Suppressor macrophage treated with lipopolysaccharide for 4 hours (primary cell): Measurements from ENCODE around the gene C5orf24.
"Not testable (repeated sequence)": the region's sequence is repeated elsewhere in the genome, so short reads cannot be mapped to it uniquely, and the experiment has no call there.

Experiments used
- DNase-seq: peaks from one replicate; pipeline ENCODE4 v3.0.0-alpha.2; 2020

C5orf24 gene

DNA sequence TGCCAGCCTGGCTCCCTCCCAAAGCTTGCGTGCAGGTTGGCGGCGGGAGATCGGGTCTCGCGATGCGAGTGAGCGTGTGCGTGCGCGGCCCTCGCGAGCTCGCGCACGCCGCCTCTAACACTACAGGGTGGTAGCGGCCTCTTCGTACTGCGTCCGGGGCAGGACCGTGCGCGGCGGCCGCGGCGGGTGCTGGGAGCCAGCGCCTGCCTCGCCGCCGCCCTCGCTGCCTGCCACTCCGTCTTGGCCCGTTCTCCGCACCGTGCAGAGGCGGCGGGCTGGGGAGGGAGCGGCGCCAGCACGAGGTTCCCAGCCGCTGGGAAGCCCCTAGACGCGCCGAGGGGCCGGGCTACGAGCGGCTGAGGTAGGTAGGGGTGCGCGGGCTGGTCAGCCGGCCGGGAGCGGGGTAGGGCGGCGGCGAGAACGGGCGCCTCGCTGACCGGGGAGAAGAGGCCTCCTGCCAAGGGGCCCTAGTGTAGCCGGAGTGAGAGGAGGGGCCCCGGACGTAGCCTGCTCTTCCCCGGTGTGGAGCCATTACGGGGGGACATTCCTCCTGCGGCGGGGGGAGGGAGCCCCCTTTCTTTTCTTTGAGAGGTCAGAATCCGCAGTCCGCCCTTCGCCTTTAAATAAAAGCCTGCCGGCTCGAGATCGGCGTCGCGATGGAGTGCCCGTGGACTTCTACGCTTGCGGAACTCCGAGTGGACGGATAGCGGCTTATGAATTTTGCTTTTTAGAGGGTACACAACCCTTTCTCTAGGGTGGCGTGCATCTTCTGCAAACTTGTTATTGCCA is at the start of gene C5orf24:
Gene C5orf24 (plus strand): TSS at position 117 of the 789 bp plus-strand sequence. CDS start 8,933 bp downstream, outside the sequence.
- DNase-seq = peak; percentile 97

DNA sequence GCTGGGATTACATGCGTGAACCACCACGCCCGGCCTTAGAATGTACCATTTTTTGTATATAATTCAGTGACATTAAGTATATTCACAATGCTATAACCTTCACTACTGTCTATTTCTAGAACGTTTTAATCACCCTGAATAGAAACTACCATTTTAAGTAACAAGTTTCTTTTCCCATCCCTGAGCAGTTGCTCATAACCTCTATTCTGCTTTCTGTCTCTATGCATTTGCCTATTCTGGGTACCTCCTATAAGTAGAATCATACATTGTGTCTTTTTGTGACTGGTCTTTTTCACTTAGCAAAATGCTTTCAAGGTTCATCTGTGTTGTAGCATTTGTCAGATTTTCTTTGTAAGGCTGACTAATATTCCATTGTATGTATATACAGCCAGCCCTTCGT is 47.3 kb upstream of the C5orf24 start:
- no peak for DNase-seq

DNA sequence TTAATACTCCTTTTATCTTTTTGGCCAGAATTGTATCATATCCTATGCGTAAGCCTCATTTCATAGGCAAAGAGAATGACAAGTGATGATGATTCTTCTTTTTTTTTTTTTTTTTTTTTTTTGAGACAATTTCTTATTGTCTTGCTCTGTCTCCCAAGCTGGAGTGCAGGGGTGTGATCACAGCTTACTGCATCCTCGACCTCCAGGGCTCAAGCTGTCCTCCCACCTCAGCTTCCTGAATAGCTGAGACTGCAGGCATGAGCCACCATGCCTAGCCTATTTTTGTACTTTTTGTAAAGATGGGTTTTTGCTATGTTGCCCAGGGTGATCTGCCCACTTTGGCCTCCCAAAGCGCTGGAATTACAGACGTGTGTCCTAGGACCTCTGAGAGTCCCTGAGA is 41.9 kb upstream of the C5orf24 start:
- no peak for DNase-seq

DNA sequence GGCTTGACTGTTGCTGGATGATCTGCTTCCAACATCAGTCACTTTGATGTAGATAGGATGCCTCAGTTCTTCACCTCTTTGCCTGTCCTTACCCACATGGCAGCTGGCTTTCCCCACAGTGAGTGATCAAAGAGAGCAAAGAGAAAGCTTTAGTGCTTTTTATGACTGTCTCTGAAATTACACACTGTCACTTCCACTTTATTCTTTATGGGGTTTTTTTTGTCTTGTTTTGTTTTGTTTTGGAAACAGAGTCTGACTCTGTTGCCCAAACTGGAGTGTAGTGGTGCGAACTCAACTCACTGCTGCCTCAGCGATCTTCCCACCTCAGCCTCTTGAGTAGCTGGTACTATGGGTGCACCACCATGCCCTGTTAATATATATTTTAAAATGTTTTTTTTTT is 32.4 kb upstream of the C5orf24 start:
- peak; percentile 20 for DNase-seq

DNA sequence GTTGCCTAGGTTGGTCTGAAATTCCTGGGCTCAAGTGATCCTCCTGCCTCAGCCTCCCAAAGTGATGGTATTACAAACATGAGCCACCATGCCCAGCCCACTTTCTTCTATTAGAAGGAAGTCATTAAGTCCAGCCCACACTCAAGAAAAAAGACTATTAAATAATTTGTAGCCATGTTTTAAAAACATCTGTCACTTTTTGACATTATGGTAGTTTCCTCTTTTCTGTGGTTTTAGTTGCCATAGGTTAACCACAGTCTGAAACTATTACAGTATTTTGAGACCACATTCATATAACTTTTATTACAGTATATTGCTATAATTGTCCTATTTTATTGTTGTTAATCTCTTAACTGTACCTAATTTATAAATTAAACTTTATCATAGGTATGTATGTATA is 31.9 kb upstream of the C5orf24 start:
- DNase-seq = peak; percentile 29

DNA sequence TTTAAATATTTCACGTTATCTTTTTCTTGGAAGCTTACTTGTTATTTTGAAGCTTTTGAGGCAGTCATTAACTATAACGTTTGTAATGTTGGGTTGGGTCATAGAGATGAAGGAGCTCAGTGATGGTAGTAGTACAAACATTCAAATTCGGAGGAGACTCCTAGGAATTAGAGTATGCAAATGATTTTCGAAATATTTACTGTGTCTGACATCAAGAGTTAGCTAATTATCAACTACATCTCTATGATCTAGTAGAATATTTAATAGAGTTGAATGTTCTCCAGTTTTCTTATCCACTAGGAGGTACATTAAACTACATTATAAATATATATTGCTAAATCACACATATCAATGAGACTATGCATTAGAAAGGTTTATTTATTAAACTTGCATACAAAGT is 28.8 kb upstream of the C5orf24 start:
- no peak for DNase-seq

DNA sequence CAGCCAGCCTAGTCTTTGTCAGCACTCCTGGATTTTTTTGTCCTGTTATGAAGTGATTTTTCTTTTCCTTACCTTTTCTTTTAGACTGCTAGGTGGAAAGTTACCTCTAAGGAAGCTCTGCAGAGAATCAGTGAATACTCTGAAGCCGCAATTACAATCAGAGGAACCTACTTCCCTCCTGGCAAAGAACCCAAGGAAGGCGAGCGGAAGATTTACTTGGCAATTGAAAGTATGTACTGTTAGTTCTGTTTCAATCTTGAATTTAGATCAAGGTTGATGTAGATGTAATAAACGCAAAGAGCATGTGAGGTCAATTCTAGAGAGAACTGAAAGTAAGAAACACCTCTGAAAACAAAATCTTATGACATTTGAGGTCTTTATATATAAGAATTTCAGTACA is 27.0 kb upstream of the C5orf24 start:
- DNase-seq = no peak

DNA sequence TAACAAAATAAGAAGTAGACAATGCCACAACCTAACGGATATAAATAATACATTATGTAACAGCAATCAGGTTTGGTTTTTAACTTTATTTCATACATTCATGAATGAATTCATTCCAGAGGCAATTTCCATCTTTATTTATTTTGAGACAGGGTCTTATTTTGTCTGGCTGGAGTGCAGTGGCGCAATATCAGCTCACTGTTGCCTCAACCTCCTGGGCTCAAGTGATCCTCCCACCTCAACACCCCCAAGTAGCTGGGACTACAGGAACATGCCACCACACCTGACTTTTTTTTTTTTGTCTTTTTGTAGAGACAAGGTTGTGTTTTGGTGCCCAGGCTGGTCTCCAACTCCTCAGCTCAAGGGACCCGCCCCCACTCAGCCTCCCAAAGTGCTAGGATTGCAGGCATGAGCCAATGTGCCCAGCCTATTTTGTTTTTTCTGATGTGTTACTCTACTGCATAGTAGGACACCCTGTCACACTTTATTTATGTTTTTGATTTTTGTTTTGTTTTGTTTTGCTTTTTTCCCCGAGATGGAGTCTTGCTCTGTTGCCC is 26.3 kb upstream of the C5orf24 start:
- DNase-seq = no peak

DNA sequence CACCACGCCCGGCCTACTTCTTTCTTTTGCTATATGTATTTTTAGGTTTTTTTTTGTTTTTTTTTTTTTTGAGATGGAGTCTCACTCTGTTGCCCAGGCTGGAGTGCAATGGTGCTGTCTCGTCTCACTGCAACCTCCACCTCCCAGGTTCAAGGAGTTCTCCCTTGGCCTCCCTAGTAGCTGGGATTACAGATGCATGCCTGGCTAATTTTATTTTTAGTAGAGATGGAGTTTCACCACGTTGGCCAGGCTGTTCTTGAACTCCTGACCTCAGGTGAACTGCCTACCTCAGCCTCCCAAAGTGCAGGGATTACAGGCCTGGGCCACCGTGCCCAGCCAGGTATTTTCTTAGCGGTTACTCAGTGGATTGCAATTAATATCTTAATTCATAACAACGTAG is 23.9 kb upstream of the C5orf24 start:
- no peak for DNase-seq

DNA sequence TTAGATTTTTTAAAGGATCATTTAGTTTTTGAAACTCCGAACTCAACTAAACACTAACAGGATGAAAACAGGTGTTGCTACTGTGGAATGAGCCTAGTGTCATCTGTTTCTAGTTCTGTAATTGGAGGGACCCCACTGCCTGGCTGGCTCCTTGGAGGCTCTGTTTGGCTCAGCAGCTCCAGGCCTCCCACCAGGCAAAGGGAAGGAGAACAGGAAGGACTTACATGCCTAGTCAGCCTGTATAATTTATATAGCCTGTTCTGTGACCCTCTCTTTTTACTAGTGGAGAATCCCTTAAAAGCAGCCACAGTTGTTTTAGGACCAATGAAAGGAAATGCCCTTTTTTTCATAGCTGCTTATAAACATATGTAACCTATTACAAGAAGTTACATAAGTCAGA is 21.1 kb upstream of the C5orf24 start:
- no peak for DNase-seq

DNA sequence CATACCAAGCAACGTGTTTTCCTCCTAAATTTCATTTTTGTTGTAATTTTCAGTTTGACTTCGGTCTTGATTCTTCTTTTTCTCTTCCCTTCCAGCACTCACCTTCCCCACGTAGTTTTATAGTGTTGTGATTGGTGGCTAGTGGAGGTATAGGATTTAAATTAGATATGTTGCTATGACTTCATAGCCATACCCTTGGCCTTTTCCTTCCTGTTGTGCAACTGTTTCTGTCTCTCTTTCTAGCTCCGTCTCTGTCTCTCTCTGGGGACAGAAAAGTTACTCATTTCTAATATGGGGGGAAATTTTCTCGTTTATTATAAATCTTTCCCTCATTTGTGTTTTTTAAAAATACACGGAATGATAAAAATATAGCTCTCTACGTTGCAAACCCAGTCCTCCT is 20.6 kb upstream of the C5orf24 start:
- peak; percentile 6 for DNase-seq

DNA sequence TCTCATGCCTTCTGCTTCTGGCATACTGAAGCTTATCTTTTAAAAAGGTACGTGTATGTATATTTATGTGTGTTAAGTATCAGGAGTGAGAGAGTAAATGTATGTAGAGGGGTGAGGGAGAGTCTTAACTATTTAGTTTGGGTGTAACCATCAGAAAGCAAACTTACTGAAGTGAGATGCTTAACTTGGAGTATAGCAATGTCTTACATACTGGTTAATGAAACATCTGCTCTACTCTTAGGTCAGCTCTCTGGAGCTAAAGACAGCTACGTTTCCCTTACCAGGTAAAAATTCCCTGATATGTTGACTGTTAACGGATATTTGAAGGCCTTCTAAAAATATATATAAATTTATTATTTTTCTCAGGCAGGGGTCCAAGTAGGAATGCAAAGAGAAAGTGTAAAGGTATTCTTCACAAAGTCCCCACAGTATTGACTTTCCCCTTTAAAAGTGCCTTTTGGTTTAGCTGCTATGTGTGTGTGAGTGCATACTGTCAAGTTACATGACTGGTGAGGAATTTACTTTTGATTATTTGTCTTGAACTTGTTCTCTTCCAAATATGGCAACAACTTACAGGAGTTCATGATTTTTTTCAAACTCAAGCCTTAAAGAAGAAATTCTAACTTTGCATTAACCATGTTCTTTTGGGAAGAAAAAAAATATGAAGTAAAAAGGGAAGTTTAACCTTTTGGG is 12.3 kb upstream of the C5orf24 start:
- DNase-seq = no peak

DNA sequence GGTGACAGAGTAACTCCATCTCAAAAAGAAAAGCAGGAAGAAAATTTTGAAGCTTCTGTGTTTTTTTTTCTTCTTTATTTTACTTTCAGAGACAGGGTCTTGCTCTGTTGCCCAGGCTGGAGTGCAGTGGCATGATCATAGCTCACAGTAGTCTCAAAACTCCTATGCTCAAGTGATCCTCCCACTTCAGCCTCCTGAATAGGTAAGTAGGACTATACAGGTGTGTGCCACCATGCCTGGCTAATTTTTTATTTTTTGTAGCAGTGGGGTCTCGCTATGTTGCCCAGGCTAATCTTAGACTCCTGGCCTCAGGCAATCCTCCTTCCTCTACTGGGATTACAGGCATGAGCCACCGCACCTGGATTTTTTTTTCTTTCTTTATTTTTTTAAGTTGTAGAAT is 10.1 kb upstream of the C5orf24 start:
- no peak for DNase-seq

DNA sequence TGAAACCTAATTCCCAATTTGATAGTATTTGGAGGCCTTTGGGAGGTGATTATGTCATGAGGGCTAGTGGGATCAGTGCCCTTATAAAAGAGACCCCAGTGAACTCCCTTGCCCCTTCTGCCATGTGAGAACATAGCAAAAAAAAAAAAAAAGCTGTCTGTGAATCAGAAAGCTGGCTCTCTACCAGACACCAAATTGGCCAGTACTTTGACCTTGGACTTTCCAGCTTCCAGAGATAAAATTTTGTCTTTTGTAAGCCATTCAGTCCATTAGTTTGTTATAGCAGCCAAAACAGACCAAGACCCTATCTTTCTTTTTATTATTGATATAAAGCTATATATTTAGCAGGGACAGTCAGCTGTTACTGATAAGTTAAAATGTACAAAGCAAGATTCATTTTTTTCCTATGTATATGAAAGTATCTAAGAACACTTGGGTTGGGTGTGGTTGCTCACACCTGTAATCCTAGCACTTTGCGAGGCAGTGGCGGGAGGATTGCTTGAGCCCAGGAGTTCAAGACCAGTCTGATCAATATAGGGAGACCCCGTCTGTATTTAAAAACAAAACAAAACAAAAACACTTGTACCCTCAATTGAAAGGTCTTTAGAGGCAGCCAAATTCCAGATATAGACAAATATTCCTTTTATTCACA is 8.1 kb upstream of the C5orf24 start:
- no peak for DNase-seq

DNA sequence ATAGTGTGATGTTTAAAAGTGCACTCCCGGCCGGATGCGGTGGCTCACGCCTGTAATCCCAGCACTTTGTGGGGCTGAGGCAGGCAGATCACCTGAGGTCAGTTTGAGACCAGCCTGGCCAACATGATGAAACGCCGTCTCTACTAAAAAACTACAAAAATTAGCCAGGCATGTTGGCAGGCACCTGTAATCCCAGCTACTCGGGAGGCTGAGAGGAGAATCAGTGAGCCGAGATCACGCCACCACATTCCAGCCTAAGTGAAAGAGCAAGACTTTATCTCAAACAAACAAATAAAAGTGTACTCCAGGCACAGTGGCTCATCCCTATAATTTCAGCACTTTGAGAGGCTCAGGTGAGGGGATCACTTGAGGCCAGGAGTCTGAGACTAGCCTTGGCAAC is 7.4 kb upstream of the C5orf24 start:
- not testable (repeated sequence) for DNase-seq

DNA sequence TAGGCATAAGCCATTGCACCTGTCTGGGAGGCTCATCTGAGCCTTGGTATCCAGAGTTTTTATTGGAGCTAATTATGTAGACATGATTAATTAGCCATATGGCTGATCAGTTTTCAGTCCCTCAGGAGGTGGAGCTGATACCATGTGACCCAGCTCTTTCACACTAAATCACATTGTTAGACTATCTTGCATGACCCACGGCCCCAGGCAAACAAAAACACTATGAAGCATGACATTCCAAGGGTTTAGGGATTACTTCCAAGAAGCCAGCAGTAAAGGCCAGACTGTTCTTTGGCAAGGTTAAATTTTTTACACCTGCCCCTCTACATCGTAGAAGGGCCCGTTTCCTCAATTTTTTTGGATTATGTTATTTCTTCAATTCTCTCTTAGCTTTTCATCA is 5.0 kb upstream of the C5orf24 start:
- no peak for DNase-seq

DNA sequence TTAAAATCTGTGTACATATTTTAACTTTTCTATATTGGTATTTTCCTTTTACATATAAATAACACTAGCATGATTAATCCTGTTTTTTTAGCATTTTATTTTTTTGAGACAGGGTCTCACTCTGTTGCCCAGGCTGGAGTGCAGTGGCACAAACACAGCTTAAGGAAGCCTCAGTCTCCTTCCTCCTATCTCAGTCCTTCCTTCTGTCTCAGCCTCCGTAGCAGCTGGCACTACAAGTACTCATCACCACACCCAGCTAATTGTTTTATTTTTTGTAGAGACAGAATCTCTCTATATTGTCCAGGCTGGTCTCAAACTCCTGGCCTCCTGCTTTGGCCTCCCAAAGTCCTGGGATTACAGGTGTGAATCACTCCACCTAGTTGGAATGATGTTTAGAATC is 1.5 kb upstream of the C5orf24 start:
- no peak for DNase-seq

DNA sequence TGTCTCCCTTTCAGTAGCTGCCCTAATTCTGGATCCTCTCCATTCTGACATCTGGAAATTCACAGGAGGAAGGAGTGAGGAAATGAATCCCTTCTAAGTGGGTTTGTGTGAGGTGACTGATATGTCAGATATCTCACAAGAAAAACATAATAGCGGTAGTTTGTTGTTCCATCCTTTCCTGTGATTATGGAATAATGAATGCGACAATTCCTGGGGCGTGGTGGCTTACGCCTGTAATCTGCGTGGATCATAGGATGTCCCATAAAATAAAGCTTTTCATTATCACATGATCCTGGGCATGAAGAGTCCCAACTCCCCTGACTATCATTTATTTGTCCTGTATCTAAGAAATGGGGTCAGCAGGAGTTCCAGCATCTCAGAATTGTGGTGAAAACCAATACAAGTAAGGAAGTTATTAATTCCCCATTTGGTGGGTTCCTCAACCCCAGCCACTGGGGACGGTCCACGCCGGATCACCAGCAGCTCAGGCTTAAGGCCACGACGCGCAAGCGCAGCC is 375 bp upstream of the C5orf24 start:
- DNase-seq = no peak

DNA sequence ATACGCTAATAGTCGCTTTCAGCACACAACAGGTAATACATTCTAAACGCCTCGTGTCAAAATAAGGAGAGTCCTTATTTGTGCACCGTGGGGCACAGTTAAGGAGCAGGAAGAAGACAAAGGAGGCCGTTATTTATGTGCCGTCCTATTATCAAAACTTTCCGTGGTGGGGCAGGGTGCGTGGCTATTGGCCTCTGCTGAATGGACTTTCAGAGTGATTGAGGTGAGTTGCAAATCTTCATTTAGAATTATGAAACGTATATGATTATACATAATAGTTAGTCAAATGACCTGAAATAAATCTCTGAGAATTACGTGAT is 833 bp downstream of the C5orf24 start:
- peak; percentile 38 for DNase-seq

DNA sequence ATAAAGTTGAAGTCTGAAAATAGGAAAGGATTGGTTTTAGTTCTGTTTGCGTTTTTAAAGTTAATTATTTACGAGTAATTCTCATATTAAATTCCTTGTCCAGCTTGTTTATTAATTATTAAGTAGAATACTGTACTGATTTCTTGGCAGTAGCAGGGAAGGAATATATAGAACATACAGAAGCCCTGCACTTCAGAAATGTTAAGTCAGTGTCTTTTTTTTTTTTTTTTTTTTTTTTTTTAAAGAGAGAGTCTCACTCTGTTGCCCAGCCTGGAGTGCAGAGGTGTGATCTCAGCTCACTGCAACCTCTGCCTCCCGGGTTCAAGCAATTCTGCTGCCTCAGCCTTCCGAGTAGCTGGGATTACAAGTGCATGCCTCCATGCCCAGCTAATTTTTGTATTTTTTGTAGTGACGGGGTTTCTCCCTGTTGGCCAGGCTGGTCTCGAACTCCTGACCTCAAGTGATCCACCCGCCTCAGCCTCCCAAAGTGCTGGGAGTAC is 3.7 kb downstream of the C5orf24 start:
- DNase-seq = not testable (repeated sequence)

DNA sequence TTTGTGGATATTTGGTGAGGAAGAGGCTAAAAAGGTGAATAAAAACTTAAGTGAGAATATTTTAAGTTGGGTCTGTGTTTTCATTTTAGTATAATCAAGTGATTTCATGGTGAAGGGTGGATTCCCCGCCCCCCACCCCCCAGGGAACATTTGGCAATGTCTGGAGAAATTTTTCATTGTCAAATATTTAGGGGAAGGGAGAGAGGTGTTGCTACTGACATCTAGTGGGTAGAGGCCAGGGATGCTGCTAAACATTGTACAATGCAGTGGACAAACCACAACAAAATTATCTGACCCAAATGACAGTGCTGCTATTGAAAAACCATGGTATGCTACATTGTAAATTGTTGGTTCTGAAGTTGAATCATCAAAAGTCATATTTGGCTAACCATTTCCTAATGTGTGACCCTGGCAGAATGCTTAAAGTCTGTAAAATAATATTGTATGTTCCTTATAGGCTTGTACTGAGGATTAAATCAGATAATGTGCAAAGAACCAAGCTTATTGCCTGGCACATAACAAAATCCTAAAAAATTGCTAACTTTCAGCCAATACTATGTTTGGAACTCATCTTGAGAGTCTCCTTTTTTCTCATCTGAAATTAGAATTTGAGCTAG is 5.6 kb downstream of the C5orf24 start:
- peak; percentile 35 for DNase-seq

DNA sequence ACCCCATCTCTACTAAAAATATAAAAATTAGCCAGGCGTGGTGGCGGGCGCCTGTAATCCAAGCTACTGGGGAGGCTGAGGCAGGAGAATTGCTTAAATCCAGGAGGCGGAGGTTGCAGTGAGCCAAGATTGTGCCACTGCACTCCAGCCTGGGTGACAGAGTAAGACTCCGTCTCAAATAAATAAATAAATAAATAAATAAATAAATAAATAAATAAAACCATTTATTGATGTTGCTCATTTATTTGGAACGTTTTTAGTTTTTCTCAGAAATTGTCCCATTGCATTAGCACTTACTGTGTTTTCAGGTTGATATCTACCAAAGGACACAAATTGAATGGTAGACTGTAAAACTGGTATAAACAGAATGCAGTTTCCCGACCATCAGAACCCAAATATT is 10.7 kb downstream of the C5orf24 start:
- not testable (repeated sequence) for DNase-seq

DNA sequence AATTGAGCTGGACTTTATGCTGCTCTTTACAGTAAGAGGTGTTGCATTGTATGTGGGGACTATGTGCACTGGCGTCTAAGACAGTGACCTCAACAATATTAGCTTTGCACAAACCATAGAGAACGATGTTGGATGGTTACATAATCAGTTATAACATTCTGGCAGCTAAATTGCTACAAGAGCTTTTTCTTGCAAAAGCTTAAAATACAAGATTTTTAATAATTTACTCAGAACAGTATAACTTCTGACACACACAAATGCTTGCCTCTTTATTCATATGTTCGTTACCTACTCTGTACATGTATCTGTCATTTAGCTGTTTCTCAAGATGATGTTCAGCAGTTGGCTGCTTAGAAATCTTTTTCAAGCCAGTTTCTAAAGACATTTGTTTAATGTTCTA is 11.6 kb downstream of the C5orf24 start:
- no peak for DNase-seq
